ENCODE data around the gene TBC1D10A. TPM values are rescaled to one million over a fixed set of nuclear protein-coding genes. Genes with fewer than 3 reads are reported as not detected.

The TBC1D10A gene
- total and polyA plus RNA-seq, 12 donors: 3.2 to 9.5 (median 5.7) TPM

DNA sequence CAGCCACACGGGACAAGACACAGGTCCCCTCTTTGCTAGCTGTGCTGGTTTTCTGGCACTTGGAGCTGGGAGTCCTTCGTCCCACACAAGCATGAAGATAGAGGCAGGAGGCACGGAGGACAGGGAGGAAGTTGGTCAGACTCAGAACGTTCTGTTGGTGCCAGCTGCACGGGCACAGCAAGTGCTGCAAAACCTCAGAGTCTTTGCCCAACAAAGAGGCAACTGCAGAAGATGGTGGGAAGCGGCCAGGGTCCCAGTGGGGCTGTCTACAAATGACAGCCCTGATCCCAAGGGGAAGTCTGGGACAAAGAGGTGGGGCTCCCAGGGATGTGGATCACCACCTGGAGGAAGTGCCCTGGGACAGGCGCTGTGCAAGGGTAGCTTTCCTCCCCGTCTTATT lies 50.7 kb downstream of the TBC1D10A start:
- intact Hi-C loops (cut with DNase I): no loop called here
- ATAC-seq: peak in 1 of 8 donors; percentile 39
- 80 to 83% methylated on average over 8 of the region's 8 CpGs for WGBS, 2 donors
- no peak for DNase-seq
- Histone ChIP-seq H3K4me3 (no peak overlapping the region), H3K27me3 (no peaks in the 10 kb centered on the region), H3K9me3 (no peaks in the 10 kb centered on the region), H3K27ac (peak overlapping the region in 1 of 10 donors; percentile 55), H3K36me3 (no peaks in the 10 kb centered on the region), H3K4me1 (peaks cover 0 to 96% (median 12%) of the 10 kb centered on the region in 9 donors)
- TF ChIP-seq, protein P1, sequence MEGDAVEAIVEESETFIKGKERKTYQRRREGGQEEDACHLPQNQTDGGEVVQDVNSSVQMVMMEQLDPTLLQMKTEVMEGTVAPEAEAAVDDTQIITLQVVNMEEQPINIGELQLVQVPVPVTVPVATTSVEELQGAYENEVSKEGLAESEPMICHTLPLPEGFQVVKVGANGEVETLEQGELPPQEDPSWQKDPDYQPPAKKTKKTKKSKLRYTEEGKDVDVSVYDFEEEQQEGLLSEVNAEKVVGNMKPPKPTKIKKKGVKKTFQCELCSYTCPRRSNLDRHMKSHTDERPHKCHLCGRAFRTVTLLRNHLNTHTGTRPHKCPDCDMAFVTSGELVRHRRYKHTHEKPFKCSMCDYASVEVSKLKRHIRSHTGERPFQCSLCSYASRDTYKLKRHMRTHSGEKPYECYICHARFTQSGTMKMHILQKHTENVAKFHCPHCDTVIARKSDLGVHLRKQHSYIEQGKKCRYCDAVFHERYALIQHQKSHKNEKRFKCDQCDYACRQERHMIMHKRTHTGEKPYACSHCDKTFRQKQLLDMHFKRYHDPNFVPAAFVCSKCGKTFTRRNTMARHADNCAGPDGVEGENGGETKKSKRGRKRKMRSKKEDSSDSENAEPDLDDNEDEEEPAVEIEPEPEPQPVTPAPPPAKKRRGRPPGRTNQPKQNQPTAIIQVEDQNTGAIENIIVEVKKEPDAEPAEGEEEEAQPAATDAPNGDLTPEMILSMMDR (IDR thresholded peaks at IDR 0.05): no peak

DNA sequence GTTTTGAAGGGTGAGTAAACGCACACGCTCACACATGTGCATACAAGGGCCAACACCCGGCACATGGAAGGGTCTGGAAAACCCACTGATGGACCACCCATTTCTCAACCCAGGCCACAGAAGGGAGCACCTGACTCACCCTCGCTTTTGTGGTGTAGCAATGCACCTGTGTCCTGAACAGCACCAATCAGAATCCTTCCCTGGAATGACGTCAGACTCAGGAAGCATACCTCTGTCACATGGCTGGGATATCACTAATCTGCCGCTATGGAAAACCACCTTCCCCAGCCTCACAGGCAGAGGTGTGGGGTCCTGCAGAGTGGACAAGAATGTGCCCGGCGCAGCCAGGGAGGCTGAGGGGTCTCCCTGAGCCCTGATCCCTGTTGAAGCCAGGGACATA lies 51.1 kb downstream of the TBC1D10A start:
- Histone ChIP-seq H3K36me3 (no peaks in the 10 kb centered on the region), H3K4me3 (no peak overlapping the region), H3K4me1 (peaks cover 0 to 98% (median 12%) of the 10 kb centered on the region in 9 donors), H3K27me3 (no peaks in the 10 kb centered on the region), H3K27ac (peak overlapping the region in 1 of 10 donors; percentile 55), H3K9me3 (no peaks in the 10 kb centered on the region)
- 65 to 72% methylated on average over 8 of the region's 8 CpGs for WGBS, 2 donors
- intact Hi-C loops (cut with DNase I): no loop called here
- DNase-seq (no peak), ATAC-seq (no peak)
- TF ChIP-seq, protein P1 (IDR thresholded peaks at IDR 0.05): no peak

DNA sequence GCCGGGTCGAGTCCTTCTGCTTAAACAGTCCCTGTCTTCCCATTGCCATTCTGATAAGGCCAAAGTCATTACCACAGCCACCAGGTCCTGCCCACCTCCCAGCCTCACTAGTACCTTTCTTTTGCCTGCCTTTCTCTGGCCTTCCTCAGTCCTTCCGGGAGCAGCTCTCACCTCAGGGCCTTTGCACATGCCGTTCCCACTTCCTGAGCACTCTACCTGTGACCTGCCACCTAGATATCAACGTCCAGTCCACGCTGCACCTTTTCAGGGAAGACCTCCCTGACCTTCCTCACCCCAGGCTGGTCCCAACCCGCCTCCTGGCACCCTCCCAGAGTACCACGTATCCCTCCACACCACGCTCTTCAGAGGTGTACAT lies 52.3 kb downstream of the TBC1D10A start:
- H3K27ac ChIP-seq: peak overlapping the region in 1 of 10 donors; percentile 65
- no peak for ATAC-seq
- H3K27me3 ChIP-seq: no peaks in the 10 kb centered on the region
- H3K4me3 ChIP-seq: no peak overlapping the region
- no peak for DNase-seq
- intact Hi-C loops (cut with DNase I): no loop called here
- H3K36me3 ChIP-seq: no peaks in the 10 kb centered on the region
- TF ChIP-seq, protein P1 (IDR thresholded peaks at IDR 0.05): no peak
- H3K9me3 ChIP-seq: no peaks in the 10 kb centered on the region
- peaks cover 0 to 93% (median 12%) of the 10 kb centered on the region in 9 donors for H3K4me1 ChIP-seq
- WGBS, 2 donors: 84 to 91% methylated on average over 9 of the region's 9 CpGs

DNA sequence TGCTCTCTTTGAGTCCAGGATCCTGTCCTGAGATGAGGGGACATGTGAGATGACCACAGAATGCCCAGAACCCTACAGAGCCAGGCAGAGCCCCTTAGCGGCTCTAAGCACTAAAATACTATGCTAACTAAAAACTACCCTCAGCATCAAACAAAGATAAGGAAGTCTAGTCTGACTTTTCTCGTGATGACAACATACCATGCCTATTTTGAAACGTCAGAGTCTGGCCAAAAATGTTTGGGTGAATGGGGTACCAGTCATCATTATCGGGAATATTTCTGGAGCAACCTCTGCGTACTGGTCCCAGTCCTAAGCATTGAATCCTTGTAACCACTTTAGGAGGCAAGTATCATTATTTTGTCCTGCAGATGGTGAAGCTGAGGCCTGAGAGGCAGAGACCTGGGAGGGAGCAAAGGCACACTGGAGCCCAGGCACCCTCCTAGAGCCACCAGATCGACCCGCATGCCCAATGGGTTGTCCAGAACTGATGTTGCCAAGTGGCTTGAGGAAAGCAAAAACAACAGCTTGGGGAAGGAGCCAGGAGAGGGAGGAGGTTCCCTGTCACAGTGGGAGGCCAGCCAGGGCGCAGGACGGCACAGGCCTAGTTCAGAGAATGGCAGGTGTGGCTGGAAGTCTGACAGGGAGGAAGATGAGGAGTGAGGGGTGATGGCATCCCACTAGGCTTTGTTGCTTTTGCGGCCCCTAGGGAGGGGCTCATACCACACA lies 52.9 kb downstream of the TBC1D10A start:
- no peak overlapping the region for H3K4me3 ChIP-seq
- intact Hi-C loops (cut with DNase I): no loop called here
- H3K27ac ChIP-seq: peak overlapping the region in 1 of 10 donors; percentile 65
- no peaks in the 10 kb centered on the region for H3K36me3 ChIP-seq
- peaks cover 0 to 87% (median 12%) of the 10 kb centered on the region in 9 donors for H3K4me1 ChIP-seq
- DNase-seq: no peak
- ATAC-seq: no peak
- no peaks in the 10 kb centered on the region for H3K27me3 ChIP-seq
- no peaks in the 10 kb centered on the region for H3K9me3 ChIP-seq
- WGBS, 2 donors: 62 to 67% methylated on average over 10 of the region's 10 CpGs
- TF ChIP-seq, protein P1 (IDR thresholded peaks at IDR 0.05): no peak
